Lung (tissue), 12 donors: ENCODE measurements around the gene LHX6. TPM values are rescaled to one million over a fixed set of nuclear protein-coding genes. Genes with fewer than 3 reads are reported as not detected.
A peak's percentile ranks its signal among the peaks of the same experiment; 100 is the strongest.

ENCODE experiments used
- ATAC-seq: fragments of 200-7000 bp; cut with Tn5 transposase; one replicate; pipeline ENCODE4 v1.9.1; 2020; ENCODE audit warnings: moderate number of reproducible peaks; ENCODE audit not compliant: insufficient read depth, low FRiP score
- DNase-seq, 3 donors: peaks; one replicate each; pipeline ENCODE4 v3.0.0-alpha.2; 2013 to 2017
- H3K27ac ChIP-seq, 2 donors: one replicate each; pipeline ENCODE4 v1.5.1; 2013; ENCODE audit warnings: mild to moderate bottlenecking in 2 of 2, moderate library complexity in 2 of 2, control low read depth in 1 of 2, inconsistent platforms in 1 of 2, low read depth in 1 of 2, low read length in 1 of 2
- H3K27me3 ChIP-seq, 3 donors: one replicate each; pipeline ENCODE4 v1.5.1; 2013; ENCODE audit warnings: low read length in 2 of 3; ENCODE audit not compliant: control insufficient read depth in 3 of 3, insufficient read depth in 3 of 3
- H3K36me3 ChIP-seq, 4 donors: one replicate each; pipeline ENCODE4 v1.5.1; 2013; ENCODE audit warnings: low read length in 4 of 4, mild to moderate bottlenecking in 1 of 4, moderate library complexity in 1 of 4; ENCODE audit not compliant: control insufficient read depth in 4 of 4, insufficient read depth in 4 of 4
- H3K4me1 ChIP-seq, 5 donors: one replicate each; pipeline ENCODE4 v1.5.1; 2013; ENCODE audit warnings: low read length in 5 of 5, mild to moderate bottlenecking in 2 of 5, moderate library complexity in 1 of 5; ENCODE audit not compliant: control insufficient read depth in 5 of 5, insufficient read depth in 5 of 5
- H3K4me3 ChIP-seq: one replicate; pipeline ENCODE4 v1.5.1; 2013; ENCODE audit warnings: mild to moderate bottlenecking, control low read depth, moderate library complexity
- H3K9ac ChIP-seq, 2 donors: one replicate each; pipeline ENCODE4 v1.5.1; 2013; ENCODE audit warnings: low read length in 2 of 2, control low read depth in 1 of 2; ENCODE audit not compliant: insufficient read depth in 1 of 2
- H3K9me3 ChIP-seq, 4 donors: one replicate each; pipeline ENCODE4 v1.5.1; 2013; ENCODE audit warnings: low read length in 3 of 4, mild to moderate bottlenecking in 1 of 4, moderate library complexity in 1 of 4; ENCODE audit not compliant: control insufficient read depth in 4 of 4, insufficient read depth in 3 of 4
- CTCF ChIP-seq: IDR thresholded peaks from 2 replicates; pipeline ENCODE4 v1.5.1; 2012; ENCODE audit warnings: mild to moderate bottlenecking; ENCODE audit errors: control extremely low read depth, extremely low read depth
- WGBS, 2 donors: extraction: QIAGEN DNeasy Blood & Tissue Kit; methylation state at CpG; one replicate each; pipeline ENCODE4 v1.1.7; 2013; 5-methylcytosine and 5-hydroxymethylcytosine counted together
- polyA plus RNA-seq, 2 donors: library from polyadenylated mRNA; stranded (reverse); fragments of 200-250 nt; gene quantifications; one replicate each; pipeline ENCODE4 v1.2.1, GENCODE V29; 2013
- total RNA-seq, 2 donors: library from RNA; depleted of rRNA in 1 of 2; stranded (reverse); fragments of >200 nt in 1 of 2; gene quantifications; one replicate each; pipeline ENCODE4 v1.2.1, GENCODE V29; 2014 to 2021
- donor health status: control.
- donor health status: control.
- donor health status: Bipolar disorder and iron deficiency.
- donor health status: healthy.
- donor health status: DM: yes; HTN: yes; CAD: no.

The LHX6 gene
- total and polyA plus RNA-seq, 4 donors: 3.2 to 11.3 (median 4.3) TPM

GRCh38 chr9:122200960-122201595, 27.7 kb downstream of the LHX6 start:
- Histone ChIP-seq H3K9ac (no peak overlapping the region), H3K4me3 (no peak overlapping the region), H3K27ac (no peak overlapping the region), H3K9me3 (no peaks in the 10 kb centered on the region), H3K36me3 (no peaks in the 10 kb centered on the region), H3K4me1 (peaks cover 0 to 19% (median 0%) of the 10 kb centered on the region in 5 donors), H3K27me3 (no peaks in the 10 kb centered on the region)
- WGBS, 2 donors: 84% methylated on average over 7 of the region's 7 CpGs
- no peak for DNase-seq
- no peak for TF ChIP-seq CTCF
- no peak for ATAC-seq

DNA sequence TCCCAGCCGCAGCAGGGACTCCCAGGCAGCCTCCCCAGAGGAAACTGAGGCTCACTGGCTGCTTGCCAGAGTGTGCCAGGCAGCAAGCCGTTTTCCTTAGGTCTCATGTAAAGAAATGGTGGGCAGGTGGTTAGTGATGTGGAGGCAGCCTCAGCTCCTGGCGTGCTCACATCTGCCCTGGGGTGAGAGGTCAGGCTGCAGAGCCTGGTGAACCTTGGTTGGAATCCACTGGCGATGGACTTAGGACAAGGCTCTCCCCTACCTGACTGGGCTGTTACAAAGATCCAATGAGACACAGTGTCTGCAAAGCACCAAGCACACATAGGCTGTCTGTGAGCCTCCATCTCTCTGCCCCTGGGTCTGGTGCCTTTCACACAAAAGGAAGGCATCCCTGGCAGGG, 30.9 kb downstream of the LHX6 start:
- Histone ChIP-seq H3K4me1 (peaks cover 0 to 16% (median 0%) of the 10 kb centered on the region in 5 donors), H3K4me3 (no peak overlapping the region), H3K27ac (no peak overlapping the region), H3K27me3 (no peaks in the 10 kb centered on the region), H3K9me3 (no peaks in the 10 kb centered on the region), H3K9ac (no peak overlapping the region), H3K36me3 (no peaks in the 10 kb centered on the region)
- WGBS, 2 donors: 68 to 91% methylated on average over 4 of the region's 4 CpGs
- ATAC-seq: no peak
- no peak for DNase-seq
- TF ChIP-seq CTCF: no peak

DNA sequence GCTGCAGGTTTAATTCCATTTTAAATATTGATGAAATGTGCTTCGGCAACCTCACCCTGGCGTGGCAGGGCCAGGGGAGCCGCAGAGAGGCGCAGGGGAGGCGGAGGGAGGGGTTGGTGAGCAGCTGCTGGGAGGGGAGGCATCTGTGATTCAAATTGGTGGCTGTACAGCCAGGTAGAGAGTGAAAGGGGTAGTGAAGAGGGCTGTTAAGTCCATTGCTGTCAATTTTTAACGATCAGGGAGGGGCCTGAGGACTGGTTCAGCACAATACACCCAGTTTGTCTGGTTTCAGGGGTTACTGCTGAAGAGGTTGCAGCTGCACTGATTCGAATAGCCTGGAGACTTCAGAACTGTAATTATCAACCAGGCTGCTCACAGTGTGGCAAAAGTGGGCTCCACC, 31.3 kb downstream of the LHX6 start:
- peaks cover 0 to 16% (median 0%) of the 10 kb centered on the region in 5 donors for H3K4me1 ChIP-seq
- no peak overlapping the region for H3K4me3 ChIP-seq
- no peak overlapping the region for H3K9ac ChIP-seq
- H3K27me3 ChIP-seq: no peaks in the 10 kb centered on the region
- WGBS, 2 donors: 66 to 76% methylated on average over 7 of the region's 7 CpGs
- DNase-seq (peak; percentile 63 to 79 (median 68)), ATAC-seq (no peak)
- no peaks in the 10 kb centered on the region for H3K9me3 ChIP-seq
- no peaks in the 10 kb centered on the region for H3K36me3 ChIP-seq
- no peak for TF ChIP-seq CTCF
- no peak overlapping the region for H3K27ac ChIP-seq

DNA sequence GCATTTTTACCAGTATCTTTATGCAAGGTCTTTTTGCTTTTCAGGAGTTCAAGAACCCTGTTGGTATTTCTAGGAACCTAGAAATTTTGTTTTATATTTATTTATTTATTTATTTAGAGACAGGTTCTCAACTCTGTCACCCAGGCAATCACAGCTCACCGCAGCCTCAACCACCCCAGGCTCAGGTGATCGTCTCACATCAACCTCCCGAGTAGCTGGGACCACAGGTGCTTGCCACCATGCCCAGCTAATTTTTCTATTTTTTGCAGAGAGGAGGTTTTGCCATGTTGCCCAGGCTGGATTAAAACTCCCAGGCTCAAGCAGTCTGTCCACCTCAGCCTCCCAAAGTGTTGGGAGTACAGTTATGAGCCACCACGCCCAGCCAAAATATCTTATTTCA, 32.9 kb downstream of the LHX6 start:
- 91 to 96% methylated on average over 4 of the region's 4 CpGs for WGBS, 2 donors
- no peak for ATAC-seq

More for the DNA sequence above, 32.9 kb downstream of the LHX6 start:
- no peaks in the 10 kb centered on the region for H3K9me3 ChIP-seq
- H3K4me1 ChIP-seq: peaks cover 0 to 24% (median 0%) of the 10 kb centered on the region in 5 donors
- H3K4me3 ChIP-seq: no peak overlapping the region
- no peaks in the 10 kb centered on the region for H3K27me3 ChIP-seq
- DNase-seq: no peak
- no peaks in the 10 kb centered on the region for H3K36me3 ChIP-seq
- H3K9ac ChIP-seq: no peak overlapping the region
- no peak for TF ChIP-seq CTCF
- H3K27ac ChIP-seq: no peak overlapping the region
